VCaP (cell line): ENCODE measurements around the gene ZFP69B.

Source experiments
- H3K27ac ChIP-seq: fragments of 450-650 bp; 2 replicates; pipeline ENCODE4 v1.5.1; 2017
- TF ChIP-seq, protein P1 (sequence below): fragments of 450-650 bp; conservative IDR thresholded peaks from 2 replicates; pipeline ENCODE4 v1.5.1; 2017; ENCODE audit warnings: mild to moderate bottlenecking, moderate library complexity

Gene ZFP69B

GRCh38 chr1:40423951-40424618, 26.2 kb upstream of the ZFP69B start:
- TF ChIP-seq, protein P1, sequence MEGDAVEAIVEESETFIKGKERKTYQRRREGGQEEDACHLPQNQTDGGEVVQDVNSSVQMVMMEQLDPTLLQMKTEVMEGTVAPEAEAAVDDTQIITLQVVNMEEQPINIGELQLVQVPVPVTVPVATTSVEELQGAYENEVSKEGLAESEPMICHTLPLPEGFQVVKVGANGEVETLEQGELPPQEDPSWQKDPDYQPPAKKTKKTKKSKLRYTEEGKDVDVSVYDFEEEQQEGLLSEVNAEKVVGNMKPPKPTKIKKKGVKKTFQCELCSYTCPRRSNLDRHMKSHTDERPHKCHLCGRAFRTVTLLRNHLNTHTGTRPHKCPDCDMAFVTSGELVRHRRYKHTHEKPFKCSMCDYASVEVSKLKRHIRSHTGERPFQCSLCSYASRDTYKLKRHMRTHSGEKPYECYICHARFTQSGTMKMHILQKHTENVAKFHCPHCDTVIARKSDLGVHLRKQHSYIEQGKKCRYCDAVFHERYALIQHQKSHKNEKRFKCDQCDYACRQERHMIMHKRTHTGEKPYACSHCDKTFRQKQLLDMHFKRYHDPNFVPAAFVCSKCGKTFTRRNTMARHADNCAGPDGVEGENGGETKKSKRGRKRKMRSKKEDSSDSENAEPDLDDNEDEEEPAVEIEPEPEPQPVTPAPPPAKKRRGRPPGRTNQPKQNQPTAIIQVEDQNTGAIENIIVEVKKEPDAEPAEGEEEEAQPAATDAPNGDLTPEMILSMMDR = no peak
- H3K27ac ChIP-seq = no peak overlapping the region

GRCh38 chr1:40425198-40425597, 25.1 kb upstream of the ZFP69B start:
- TF ChIP-seq, protein P1 = no peak
- no peak overlapping the region for H3K27ac ChIP-seq

GRCh38 chr1:40431385-40431784, 18.9 kb upstream of the ZFP69B start:
- no peak overlapping the region for H3K27ac ChIP-seq
- TF ChIP-seq, protein P1 = no peak

GRCh38 chr1:40432644-40433390, 17.5 kb upstream of the ZFP69B start:
- TF ChIP-seq, protein P1 = no peak
- no peak overlapping the region for H3K27ac ChIP-seq

DNA sequence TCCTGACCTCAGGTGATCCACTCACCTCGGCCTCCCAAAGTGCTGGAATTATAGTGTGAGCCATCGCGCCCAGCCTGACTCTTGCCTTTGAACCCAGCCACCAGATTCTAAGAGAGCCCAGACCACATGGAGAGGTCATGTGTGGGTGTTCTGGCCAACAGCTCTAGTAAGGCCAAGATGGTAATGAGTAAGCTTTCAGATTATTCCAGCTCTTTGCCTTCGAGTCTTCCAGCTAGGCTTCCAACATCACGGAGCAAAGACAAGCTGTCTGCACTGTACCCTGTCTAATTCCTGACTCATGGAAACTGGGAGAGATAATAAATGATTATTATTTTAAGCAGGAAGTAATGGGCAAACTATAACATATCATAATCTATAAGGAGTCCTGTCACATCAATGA, 14.8 kb upstream of the ZFP69B start:
- TF ChIP-seq, protein P1 = no peak

GRCh38 chr1:40435876-40436275, 14.4 kb upstream of the ZFP69B start:
- TF ChIP-seq, protein P1 = no peak
- H3K27ac ChIP-seq = no peak overlapping the region

More for the DNA sequence above, 14.8 kb upstream of the ZFP69B start:
- no peak overlapping the region for H3K27ac ChIP-seq

- TF ChIP-seq, protein P1 = peak; percentile 79
- no peak overlapping the region for H3K27ac ChIP-seq
Measured at GRCh38 chr1:40438391-40439015, 11.8 kb upstream of the ZFP69B start.
